Transverse colon (tissue), 4 donors: ENCODE measurements around the gene TRAPPC2L. TPM values are rescaled to one million over a fixed set of nuclear protein-coding genes. Genes with fewer than 3 reads are reported as not detected.

Source experiments
- DNase-seq: peaks from one replicate; pipeline ENCODE4 v3.0.0-alpha.2; 2019
- H3K27ac ChIP-seq, 4 donors: fragments of 200-600 bp; sonication (generic); 2 replicates each; pipeline ENCODE4 v1.5.1; 2016 to 2018; ENCODE audit warnings: inconsistent platforms in 4 of 4
- H3K27me3 ChIP-seq: fragments of 200-600 bp; sonication (generic); 2 replicates; pipeline ENCODE4 v1.5.1; 2017; ENCODE audit warnings: inconsistent platforms
- H3K36me3 ChIP-seq, 4 donors: fragments of 200-600 bp; sonication (generic); 2 replicates each; pipeline ENCODE4 v1.5.1; 2017 to 2019; ENCODE audit warnings: inconsistent platforms in 4 of 4
- H3K4me1 ChIP-seq, 4 donors: fragments of 200-600 bp; sonication (generic); 2 replicates each; pipeline ENCODE4 v1.5.1; 2017 to 2020; ENCODE audit warnings: inconsistent platforms in 4 of 4
- H3K4me3 ChIP-seq, 4 donors: fragments of 200-600 bp; sonication (generic); 1 replicate in 1 of 4; 2 replicates in 3 of 4; pipeline versions ENCODE4 v1.5.1 to v1.6.1; 2017 to 2019; ENCODE audit warnings: inconsistent platforms in 4 of 4
- H3K9me3 ChIP-seq, 2 donors: fragments of 200-600 bp; sonication (generic); 2 replicates each; pipeline ENCODE4 v1.5.1; 2017 to 2019; ENCODE audit warnings: inconsistent platforms in 2 of 2
- EP300 ChIP-seq: sonication (generic); formaldehyde crosslinking; IDR thresholded peaks from one replicate; pipeline ENCODE4 v1.6.1; 2017; ENCODE audit warnings: antibody characterized with exemption, low read depth
- POLR2A ChIP-seq: fragments of 450-650 bp; IDR thresholded peaks from one replicate; pipeline ENCODE4 v1.6.1; 2016; ENCODE audit warnings: antibody characterized with exemption, mild to moderate bottlenecking, moderate library complexity
- POLR2AphosphoS5 ChIP-seq, 3 donors: sonication (generic); formaldehyde crosslinking; IDR thresholded peaks; one replicate each; pipeline ENCODE4 v1.6.1; 2016; ENCODE audit warnings: antibody characterized with exemption in 3 of 3
- WGBS, 2 donors: methylation state at CpG; one replicate each; pipeline ENCODE4 v1.1.5; 2018; ENCODE audit warnings: low coverage in 1 of 2; 5-methylcytosine and 5-hydroxymethylcytosine counted together
- in situ Hi-C, 4 donors: fragments of 200-750 bp; cut with MboI; loops; one replicate each; pipeline versions ENCODE4 v1.15.0 to v1.15.1; 2017; ENCODE audit warnings: low sequenced_read_pairs in 3 of 4, low pct_ligation_motif_present in 1 of 4, low pct_unique_long_range_greater_than_20kb in 1 of 4
- intact Hi-C: fragments of 100-400 bp; cut with DNase I; formaldehyde crosslinking; loops from one replicate; pipeline ENCODE4 v1.15.1; 2023; ENCODE audit warnings: low total_unique reads
- total RNA-seq, 4 donors: library from RNA; depleted of rRNA; stranded (reverse); fragments of >200 nt; gene quantifications; one replicate each; pipeline ENCODE4 v1.1.0, GENCODE V29; 2016

Gene TRAPPC2L
- total RNA-seq, 4 donors from 2014 or later = 9.8 to 34.4 (median 19.7) TPM

GRCh38 chr16:88911136-88911945 lies 54.4 kb downstream of the TRAPPC2L start:
- Histone ChIP-seq H3K4me3 (no peak overlapping the region), H3K36me3 (no peaks in the 10 kb centered on the region), H3K4me1 (peaks cover 0 to 6% (median 0%) of the 10 kb centered on the region in 4 donors), H3K27me3 (peaks cover 5% of the 10 kb centered on the region), H3K9me3 (no peaks in the 10 kb centered on the region), H3K27ac (no peak overlapping the region)
- intact Hi-C loops = no loop called here
- WGBS, 2 donors = 65% methylated on average over 31 of the region's 36 CpGs; no CpG with 5 or more reads in 1 of the 2 donors
- TF ChIP-seq EP300 (no peak), POLR2AphosphoS5 (IDR thresholded peaks at IDR 0.05) (no peak), POLR2A (no peak)
- no peak for DNase-seq
- in situ Hi-C loops = no loop called here

- Histone ChIP-seq H3K36me3 (no peaks in the 10 kb centered on the region), H3K27ac (no peak overlapping the region), H3K27me3 (peaks cover 5% of the 10 kb centered on the region), H3K9me3 (no peaks in the 10 kb centered on the region), H3K4me3 (no peak overlapping the region), H3K4me1 (peaks cover 0 to 6% (median 0%) of the 10 kb centered on the region in 4 donors)
- DNase-seq = no peak
- 82 to 100% methylated on average over 1 to 13 of the region's 16 CpGs for WGBS, 2 donors
- no peak for TF ChIP-seq POLR2A
- in situ Hi-C loops (no loop called here), intact Hi-C loops (no loop called here)
Observed at GRCh38 chr16:88911946-88912310, 55.0 kb downstream of the TRAPPC2L start.

Other genes with a start within 250 kb of the TRAPPC2L start
- gene IL17C, start 218.6 kb upstream of the TRAPPC2L start, total RNA-seq = not detected
- 100 to 1,000 TPM; 258 to 306 (median 291) TPM for gene CYBA, start 206.1 kb upstream of the TRAPPC2L start, total RNA-seq
- gene MVD, start 194.0 kb upstream of the TRAPPC2L start, total RNA-seq = 10 to 100 TPM; 20.5 to 75.6 (median 47.3) TPM
- gene SNAI3, start 170.6 kb upstream of the TRAPPC2L start, total RNA-seq = 1 to 10 TPM in 1 of 4 donors, under 1 TPM in 2, not detected in 1; 0.27 to 2.9 (median 0.75) TPM
- 10 to 100 TPM; 10.3 to 15.3 (median 14.4) TPM for gene RNF166, start 150.7 kb upstream of the TRAPPC2L start, total RNA-seq
- 1 to 10 TPM in 3 of 4 donors, not detected in 1; 2.8 to 5.6 (median 4.2) TPM for gene CTU2, start 150.6 kb upstream of the TRAPPC2L start, total RNA-seq
- gene PIEZO1, start 71.9 kb upstream of the TRAPPC2L start, total RNA-seq = 100 to 1,000 TPM; 133 to 546 (median 179) TPM
- gene CDT1, start 53.3 kb upstream of the TRAPPC2L start, total RNA-seq = 10 to 100 TPM in 1 of 4 donors, 1 to 10 TPM in 2, not detected in 1; 3.8 to 12.5 (median 6.7) TPM
- 100 to 1,000 TPM in 2 of 4 donors, 10 to 100 TPM in 2; 81.6 to 221 (median 149) TPM for gene APRT, start 45.2 kb upstream of the TRAPPC2L start, total RNA-seq
- 100 to 1,000 TPM in 1 of 4 donors, 10 to 100 TPM in 3; 45.7 to 101 (median 75.6) TPM for gene GALNS, start 180 bp upstream of the TRAPPC2L start, total RNA-seq
- gene PABPN1L, start 9.5 kb downstream of the TRAPPC2L start, total RNA-seq = not detected
- 10 to 100 TPM in 1 of 4 donors, 1 to 10 TPM in 3; 4.0 to 18.5 (median 5.5) TPM for gene CBFA2T3, start 120.1 kb downstream of the TRAPPC2L start, total RNA-seq
- 100 to 1,000 TPM in 1 of 4 donors, 10 to 100 TPM in 3; 54.5 to 120 (median 75.8) TPM for gene ACSF3, start 236.7 kb downstream of the TRAPPC2L start, total RNA-seq